NCI-H2107 treated with DMSO at 0.1 percent for 48 hours (cell line): ENCODE results near the gene CORO1C.
"Not testable (repeated sequence)": the region's sequence is repeated elsewhere in the genome, so short reads cannot be mapped to it uniquely, and the experiment has no call there.

Experiments used
- DNase-seq: peaks from one replicate; lab custom pipeline; 2025; ENCODE audit not compliant: unreplicated experiment; lab: John Stamatoyannopoulos, UW

CORO1C gene

DNA sequence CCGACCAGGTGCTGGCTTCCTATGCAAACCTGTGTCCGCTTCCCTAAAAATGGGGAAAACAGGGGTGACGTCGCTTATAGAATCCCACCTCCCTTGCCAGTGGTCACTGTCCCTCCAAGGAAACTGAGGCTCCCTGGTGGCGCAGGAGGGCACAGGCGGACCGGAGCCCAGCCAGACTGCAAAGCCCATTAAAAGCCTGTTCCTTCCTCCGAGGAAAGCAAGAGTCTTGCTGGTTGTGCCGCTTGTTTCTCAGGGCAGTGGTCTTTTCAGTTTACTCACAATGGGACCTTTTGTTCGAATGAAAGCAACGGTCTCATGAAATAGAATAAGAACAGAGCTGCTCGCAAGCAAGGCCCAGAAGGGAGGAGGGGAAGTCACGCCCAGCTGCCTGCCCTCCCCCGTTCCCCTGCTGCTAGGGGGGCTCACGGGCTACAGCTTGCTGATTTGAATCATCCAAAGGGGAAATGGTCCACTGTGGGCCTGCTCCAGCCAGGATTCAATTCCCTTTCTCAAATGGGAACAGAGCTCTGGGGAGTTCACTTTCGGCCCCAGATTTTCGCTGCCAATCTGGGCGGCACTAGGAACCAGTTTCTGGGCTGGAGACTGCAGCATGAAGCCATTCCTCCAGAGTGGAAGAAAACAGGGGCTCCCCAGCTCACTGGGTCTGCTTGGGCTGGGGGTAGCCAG is 93.0 kb downstream of the CORO1C start:
- no peak for DNase-seq

DNA sequence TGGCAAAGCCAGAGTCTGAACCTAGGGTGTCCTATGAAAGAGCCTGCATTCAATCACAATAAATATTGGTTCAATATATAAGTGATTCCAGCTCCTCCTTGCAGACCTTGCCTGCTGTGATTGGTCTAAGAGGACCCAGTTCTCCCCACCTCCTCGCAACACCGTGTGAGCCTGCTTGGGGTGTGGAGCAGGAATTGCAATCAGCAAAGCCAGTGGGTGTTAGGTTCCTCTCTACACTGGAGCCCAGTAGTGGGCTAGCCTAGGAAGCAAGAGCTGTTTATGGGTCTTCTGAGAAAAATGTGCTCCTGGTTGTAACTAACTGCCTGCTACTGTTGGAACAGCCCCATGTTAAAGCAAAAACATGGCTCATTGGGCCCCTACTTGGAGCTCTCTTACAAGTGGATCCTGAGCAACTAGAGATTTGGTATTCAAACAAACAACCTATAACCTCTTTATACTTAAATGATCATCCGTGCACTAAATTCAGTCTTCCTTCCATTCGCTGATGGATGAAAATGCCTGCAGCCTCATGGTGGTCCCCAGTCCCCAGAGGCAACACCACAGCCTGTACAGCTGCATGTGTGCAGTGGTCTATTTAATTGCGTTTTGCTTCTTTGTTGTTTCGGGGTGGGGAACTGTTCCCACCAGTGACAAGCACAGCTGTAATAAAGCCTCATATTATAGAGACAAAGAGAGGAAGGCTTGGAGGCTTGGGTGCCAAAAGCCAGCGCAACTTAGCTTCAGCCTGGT is 93.9 kb downstream of the CORO1C start:
- DNase-seq = no peak

DNA sequence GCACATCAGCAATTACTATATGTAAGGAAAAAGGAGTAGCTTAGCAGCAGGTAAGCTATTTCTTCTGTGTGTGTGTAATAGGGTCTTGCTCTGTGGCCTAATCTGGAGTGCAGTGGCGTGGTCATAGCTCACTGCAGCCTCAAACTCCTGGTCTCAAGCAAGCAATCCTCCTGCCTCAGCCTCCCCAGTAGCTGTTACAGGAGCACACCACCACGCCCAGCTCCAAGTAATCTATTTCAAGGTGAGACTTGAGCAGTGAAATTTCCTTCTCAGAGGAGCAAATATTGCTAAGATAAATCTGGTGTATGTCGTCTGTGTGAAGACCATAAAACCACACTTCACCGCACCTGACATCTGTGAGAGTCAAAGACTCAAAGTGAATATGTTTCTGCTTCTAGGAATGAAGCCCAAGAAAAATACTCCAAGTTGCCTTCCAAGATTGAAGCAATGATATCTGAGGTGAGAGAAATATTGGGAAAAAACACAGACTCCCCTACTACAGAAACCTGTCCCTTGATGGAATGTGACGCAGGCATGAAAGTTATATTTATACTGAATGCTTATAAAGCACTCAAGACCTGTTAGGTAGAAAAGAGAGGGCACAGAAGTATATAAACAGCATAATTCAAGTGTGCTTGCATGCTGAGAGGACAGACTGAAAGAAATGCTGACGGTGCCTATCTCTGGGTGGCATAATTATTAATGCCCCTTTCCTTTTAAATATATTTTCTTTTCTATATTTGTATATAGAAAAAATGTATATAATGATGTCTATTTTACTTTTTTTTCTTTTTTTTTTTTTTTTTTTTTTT is 95.1 kb downstream of the CORO1C start:
- DNase-seq = no peak

DNA sequence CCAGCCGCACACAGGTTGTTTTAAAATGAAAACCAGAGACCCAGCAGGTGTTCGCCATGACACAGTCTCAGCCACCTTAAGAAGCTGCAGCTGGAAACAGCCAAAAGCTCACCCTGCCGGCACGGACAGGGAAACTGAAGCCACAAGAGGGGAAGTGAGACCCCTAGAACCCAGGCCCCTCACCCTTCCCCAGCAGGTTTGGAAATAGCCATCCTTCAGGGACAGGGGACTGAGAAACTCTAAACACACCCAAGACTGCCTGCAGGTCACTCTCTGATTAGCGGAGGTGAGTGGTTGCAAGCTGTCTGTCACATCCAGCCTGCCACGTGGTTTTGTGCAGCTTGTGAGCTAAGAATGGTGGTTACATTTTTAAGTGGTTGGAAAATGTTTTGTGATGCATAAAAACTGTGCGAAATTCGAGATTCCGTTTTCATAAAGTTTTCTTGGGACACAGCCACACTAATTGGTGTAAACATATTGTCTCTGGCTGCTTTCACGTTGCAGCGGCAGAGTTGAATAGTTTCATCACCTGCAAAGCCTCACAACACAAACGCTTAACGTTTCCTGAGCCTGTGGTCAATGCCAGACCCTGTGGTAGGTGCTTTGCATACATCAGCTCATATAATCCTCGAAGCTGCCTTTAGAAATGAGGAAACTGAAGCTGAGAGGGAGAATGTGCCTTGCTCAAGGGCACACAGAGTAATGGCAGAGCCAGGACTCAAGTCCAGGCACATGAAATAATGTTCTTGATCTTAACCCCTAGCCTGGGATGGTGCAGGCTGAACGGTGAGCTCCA is 95.9 kb downstream of the CORO1C start:
- peak; percentile 86 for DNase-seq

DNA sequence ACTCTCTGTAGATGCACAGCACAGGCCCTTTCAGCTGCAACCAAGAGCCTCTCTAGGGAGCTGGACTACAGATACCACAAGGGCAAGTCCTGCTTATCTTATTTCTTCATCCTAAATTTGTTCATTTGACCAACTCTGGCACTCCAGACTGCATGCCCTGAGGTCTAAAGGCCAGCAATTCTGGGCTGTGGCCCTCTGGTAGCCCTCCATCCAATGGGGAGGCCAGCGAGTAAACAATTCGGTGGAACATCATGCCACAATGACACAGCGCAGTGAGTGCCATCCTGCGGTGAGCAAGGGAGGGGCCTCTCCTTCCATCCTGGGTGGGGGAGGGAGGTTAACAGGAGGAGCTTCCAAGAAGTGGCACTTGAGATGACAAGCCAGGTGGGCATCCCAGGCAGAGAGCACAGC is 97.0 kb downstream of the CORO1C start:
- peak; percentile 81 for DNase-seq

DNA sequence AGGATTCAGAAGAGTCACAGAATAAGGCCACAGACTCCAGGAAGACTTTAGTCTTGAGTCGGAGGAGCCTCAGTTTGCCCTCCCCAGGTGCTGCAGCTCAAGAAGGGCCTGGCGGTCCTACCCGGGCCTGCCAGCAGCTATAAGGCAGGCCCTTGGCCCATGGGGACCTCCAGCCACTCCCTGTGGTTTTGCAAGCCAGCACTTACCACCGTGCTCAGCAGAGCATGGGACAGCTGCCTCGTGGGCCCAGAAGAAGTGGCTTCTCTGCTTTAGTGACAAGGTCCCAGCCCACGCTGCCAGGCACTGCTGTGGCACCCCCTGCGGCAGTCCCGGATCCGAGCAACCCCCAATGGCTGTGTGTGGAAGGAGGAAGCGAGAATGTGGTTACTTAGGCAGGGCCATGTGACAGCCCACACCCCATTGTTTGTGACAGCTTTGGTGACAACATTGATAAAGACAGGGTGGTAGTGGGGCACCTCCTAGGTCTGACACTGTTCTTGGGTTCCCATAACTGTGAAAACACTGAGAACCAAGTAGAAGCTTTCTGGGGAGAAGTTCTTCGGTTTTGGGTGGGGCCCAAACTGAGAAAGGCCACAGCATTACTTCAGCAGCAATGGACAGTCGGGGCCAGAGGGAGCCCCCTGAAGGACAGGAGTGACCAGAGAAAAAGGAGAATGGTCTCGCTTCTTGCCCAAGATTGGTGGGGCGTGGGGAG is 97.6 kb downstream of the CORO1C start, which contains the start of gene SELPLG:
TSS of gene SELPLG (minus strand) at position 361 of the 715 bp plus-strand sequence. CDS start 9,587 bp downstream, outside the sequence.
- DNase-seq = peak; percentile 74

DNA sequence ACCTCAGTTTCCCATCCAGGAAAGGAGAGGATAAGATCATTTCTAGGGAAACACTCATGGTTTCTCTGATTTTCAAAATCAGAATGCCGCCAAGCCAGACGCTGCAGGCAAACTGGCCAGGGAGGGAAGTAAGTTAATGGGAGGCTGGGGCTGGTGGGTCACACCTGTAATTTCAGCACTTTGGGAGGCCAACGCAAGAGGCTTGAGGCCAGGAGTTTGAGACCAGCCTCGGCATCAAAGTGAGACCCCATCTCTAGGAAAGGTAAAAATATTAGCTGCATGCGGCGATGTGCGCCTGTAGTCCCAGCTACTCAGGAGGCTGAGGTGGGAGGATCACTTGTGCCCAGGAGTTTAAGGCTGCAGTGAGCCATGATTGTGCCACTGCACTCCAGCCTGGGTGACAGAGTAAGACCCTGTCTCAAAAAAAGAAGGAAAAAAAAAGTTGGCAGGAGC is 98.2 kb downstream of the CORO1C start:
- DNase-seq = no peak

DNA sequence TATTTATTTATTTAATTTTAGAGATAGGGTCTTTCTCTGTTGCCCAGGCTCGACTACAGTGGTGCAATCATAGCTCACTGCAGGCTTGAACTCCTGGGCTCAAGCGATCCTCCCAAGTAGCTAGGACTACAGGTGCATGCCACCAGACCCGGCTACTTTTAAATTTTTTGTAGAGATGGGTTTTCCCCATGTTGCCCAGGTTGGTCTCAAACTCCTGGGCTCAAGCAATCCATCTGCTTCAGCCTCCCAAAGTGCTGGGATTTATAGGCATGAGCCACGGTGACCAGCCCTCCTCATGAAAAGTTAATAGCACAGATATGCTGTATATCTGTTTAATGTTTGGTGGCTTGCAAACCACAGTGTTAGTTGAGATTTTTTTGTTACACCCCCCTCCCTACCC is 100.1 kb downstream of the CORO1C start:
- DNase-seq = not testable (repeated sequence)

DNA sequence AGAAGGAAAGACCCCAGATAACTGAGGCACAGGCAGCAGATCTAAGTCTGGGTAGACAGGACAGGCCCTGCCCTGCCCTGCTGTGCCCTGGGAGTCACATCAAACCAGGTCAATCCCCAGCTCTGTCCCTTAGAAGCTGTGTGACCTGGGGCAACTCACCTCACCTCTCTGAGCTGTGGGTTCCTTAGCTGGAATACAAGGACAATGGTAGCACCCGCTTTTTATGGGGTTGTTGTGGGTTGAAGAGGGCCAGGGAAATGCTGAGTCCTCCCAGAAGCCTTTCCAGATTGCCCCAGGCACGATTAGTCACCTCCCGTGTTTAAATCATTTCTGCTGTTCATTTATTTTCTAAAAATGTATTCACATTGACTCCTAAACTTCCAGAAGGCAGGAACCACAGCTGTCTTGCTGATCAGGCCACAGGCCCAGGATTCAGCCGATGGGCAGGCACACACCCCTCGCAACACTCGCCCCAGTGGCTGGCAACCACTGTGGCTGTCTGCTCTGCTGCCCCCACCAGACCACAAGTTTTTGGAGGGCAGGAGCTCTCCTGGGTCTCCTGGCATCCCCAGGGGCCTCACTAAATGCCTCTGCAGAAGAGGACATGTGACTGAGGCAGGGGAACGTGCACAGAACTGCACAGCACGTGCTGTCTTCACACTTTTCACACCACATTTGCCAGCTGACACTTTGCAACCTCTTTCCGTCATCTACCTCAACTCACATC is 100.7 kb downstream of the CORO1C start:
- no peak for DNase-seq

DNA sequence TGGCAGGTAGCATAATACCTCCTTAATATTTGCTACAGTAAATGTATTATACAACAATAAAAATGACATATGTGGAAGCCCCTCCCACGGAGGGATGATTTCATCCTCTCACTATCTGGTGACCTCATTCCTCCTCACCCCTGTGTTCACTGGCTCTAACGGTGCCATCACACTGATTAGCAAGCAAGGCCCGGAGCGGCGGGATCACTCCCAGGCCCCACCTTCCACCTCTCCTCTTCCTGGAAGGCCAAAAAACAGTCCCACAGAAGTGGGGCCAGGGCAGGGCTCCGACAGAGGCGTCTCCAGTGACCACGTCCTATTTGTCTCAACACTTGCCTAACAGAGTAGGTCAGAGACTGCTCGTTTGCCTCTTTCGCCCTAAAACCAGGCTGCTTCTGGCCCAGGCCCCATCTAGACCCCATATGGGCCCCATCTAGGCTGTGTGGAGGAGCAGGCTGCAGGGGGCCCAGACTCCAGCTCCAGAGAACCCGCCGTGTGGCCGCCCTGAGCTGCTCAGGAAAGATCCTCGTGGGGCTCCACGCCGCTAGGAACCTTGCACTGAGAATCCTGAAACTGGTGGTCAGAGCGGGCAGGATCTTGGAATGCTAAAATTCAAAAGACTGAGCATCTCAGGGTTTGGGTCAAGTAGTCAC is 101.4 kb downstream of the CORO1C start:
- DNase-seq = no peak

DNA sequence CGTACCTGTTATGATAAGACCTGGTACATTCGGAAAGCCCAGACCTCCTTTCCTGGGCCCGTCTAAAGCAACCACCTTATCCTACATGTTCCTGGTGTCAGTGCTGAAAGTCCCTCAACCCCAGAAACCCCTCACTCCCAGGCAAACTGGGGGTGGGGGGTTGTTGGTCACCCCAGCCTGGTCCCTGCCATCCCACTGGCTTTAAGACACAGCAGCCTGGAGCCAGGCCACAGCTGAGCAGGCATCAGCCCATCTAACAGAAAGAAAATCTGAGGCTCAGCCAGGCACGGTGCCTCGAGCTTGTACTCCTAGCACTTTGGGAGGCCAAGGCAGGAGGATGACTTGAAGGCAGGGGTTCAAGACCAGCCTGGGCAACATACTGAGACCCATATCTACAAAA is 102.2 kb downstream of the CORO1C start:
- DNase-seq = no peak

DNA sequence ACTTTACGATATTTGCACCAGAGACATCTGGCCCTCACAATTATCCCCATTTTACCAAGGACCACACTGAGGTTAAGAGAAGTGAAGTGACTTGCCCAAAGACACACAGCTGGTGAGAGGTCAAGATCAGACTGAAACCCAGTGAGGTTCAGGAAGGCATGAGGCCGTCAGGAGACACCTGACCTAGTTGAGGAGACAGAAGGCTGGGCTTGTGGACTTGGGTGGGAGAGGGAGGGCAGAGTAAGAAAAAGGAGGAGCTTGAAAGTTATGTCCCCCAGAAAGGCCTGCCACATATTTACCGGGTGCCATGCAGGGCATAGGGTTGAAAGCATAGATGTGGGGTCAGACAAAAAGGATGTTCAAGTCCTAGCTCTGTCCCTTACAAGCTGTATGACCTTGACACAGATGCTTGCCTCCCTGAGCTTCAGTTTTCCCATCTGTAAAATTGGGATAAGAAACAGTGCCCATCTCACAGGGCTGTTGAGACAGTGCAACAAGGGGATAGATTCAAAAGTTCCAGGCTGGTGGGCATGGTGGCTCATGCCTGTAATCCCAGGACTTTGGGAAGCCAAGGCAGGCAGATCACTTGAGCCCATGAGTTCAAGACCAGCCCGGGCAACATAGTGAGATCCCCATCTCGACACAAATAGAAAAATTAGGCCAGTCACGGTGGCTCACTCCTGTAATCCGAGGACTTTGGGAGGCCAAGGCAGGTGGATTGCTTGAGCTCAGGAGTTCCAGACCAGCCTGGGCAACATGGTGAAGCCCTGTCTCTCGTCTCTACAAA is 104.0 kb downstream of the CORO1C start:
- DNase-seq = no peak

DNA sequence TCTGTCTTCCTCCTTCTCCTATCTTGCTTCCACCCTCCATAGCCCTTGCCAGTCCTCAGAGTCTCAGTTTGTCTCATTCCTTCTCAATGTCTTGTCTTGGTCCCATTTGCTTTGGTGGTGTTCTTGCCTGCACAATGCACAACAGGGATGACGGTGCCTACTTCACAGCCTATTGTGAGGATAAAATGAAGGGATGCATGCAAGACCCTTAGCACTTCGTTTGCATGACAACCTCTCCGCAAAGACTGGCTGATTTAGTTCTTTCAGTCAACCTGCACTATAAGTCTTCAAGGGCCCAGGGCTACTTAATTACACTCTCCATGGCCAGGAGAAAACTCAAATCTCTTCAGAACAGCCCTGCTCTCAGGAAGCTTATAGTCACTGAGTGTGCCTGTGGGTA is 106.1 kb downstream of the CORO1C start:
- no peak for DNase-seq

DNA sequence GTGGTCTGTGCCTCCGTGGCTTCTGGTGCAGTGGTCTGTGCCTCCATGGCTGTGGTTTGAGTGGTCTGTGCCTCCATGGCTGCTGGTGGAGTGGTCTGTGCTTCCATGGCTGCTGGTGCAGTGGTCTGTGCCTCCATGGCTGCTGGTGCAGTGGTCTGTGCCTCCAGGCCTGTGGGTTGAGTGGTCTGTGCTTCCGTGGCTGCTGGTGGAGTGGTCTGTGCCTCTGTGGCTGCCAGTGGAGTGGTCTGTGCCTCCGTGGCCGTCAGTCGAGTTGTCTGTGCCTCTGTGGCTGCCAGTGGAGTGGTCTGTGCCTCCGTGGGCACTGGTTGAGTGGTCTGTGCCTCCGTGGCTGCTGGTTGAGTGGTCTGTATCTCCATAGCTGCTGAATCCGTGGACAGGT is 107.7 kb downstream of the CORO1C start:
- no peak for DNase-seq

DNA sequence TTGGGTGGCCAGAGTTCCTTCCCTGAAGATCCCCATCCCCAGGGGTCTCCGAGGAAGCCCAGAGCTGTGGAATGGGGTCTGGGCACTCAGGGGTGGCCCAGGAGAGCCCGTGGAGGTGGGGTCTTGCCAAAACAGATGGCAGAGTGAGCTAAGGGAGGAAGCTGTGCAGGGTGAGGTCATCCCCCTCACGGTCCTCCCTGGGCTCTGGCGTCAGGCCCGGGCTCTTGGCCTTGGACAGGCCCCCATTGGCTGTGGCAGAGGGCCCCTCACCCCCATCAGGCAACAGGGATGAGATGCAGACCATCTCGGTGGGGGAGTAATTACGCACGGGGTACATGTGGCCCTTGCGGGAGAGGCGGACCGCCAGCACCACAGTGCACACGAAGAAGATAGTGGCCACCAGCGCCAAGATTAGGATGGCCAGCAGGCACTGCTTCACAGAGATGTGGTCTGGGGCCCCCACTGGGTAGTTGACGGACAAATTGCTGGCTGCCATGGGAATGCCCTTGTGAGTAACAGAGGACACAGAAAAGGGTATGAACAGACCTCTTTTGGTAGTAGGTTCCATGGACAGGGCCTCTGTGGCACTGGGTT is 108.3 kb downstream of the CORO1C start:
- DNase-seq = no peak

DNA sequence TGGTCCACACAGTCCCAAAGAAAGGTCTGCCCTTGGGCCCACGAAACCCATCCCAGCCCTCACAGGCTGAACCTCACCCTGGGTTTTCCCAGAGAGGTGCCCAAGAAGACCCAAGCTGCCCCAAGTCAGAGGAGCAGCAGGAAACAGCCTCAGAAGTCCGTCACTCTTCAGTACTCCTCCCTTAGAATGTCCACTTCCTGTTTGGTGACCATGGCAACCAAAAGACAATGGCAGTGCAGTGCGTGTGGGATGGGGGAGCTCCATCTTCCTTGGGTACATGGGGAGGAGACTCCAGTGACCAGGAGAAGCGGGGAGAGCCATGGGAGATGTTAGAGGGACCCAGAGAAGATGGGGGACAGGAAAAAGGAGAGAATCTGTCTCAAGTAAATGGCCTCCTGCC is 108.9 kb downstream of the CORO1C start:
- DNase-seq = no peak

DNA sequence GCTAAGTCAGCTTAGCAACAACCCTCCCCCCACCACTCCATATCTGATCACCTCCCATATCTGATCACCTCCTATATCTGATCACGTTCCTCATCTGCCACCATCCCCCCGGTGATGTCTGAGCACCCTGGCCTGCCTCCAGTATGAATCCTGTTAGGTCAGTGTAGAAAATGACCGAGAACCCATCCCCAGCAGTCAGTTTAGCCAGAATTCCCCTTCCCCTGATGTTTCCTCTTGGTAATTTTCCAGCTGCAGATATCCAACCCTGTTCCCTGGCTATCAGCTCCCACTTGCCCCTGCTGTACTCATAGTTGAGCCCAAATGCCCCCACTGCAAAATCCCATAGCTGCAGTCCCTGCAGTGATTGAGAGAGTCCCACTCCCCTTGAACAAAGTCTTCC is 110.2 kb downstream of the CORO1C start:
- no peak for DNase-seq
